Stomach (tissue), 9 donors: Measurements from ENCODE around the gene ARPC3. TPM values are rescaled to one million over a fixed set of nuclear protein-coding genes. Genes with fewer than 3 reads are reported as not detected.
A peak's percentile ranks its signal among the peaks of the same experiment; 100 is the strongest.
"Not testable (repeated sequence)": the region's sequence is repeated elsewhere in the genome, so short reads cannot be mapped to it uniquely, and the experiment has no call there.

Source experiments
- DNase-seq, 2 donors: peaks; one replicate each; pipeline versions ENCODE4 v3.0.0 to v3.0.0-alpha.2; 2013 to 2019
- H3K27ac ChIP-seq, 5 donors: fragments of 200-600 bp in 4 of 5; sonication (generic) in 4 of 5; one replicate each; pipeline ENCODE4 v1.5.1; 2013 to 2019; ENCODE audit warnings: mild to moderate bottlenecking in 1 of 5, moderate library complexity in 1 of 5
- H3K27me3 ChIP-seq, 3 donors: fragments of 200-600 bp; sonication (generic); one replicate each; pipeline ENCODE4 v1.5.1; 2017 to 2019; ENCODE audit warnings: mixed run types in 1 of 3
- H3K36me3 ChIP-seq, 4 donors: fragments of 200-600 bp; sonication (generic); 1 replicate in 3 of 4; 2 replicates in 1 of 4; pipeline ENCODE4 v1.5.1; 2016 to 2019
- H3K4me1 ChIP-seq, 4 donors: fragments of 200-600 bp; sonication (generic); one replicate each; pipeline ENCODE4 v1.5.1; 2016 to 2019
- H3K4me3 ChIP-seq, 4 donors: fragments of 200-600 bp; sonication (generic) in 3 of 4; one replicate each; pipeline ENCODE4 v1.5.1; 2016 to 2019; ENCODE audit warnings: mild to moderate bottlenecking in 1 of 4
- H3K9me3 ChIP-seq, 4 donors: fragments of 200-600 bp; sonication (generic); one replicate each; pipeline ENCODE4 v1.5.1; 2016 to 2019
- CTCF ChIP-seq, 7 experiments: fragments of 450-650 bp in 4 of 7; fragments of 200-600 bp in 3 of 7; sonication (generic) in 3 of 7; IDR thresholded peaks; one replicate each; pipeline ENCODE4 v1.5.1; 2016 to 2019; ENCODE audit warnings: antibody characterized with exemption in 7 of 7, control low read depth in 2 of 7, mild to moderate bottlenecking in 1 of 7
- EP300 ChIP-seq: sonication (generic); formaldehyde crosslinking; IDR thresholded peaks from one replicate; pipeline ENCODE4 v1.6.1; 2017; ENCODE audit warnings: antibody characterized with exemption
- POLR2A ChIP-seq, 4 donors: fragments of 450-650 bp; IDR thresholded peaks; one replicate each; pipeline ENCODE4 v1.6.1; 2016; ENCODE audit warnings: antibody characterized with exemption in 4 of 4, control low read depth in 2 of 4, mild to moderate bottlenecking in 1 of 4, moderate library complexity in 1 of 4
- POLR2AphosphoS5 ChIP-seq, 3 donors: sonication (generic); formaldehyde crosslinking; IDR thresholded peaks; one replicate each; pipeline ENCODE4 v1.6.1; 2016; ENCODE audit warnings: antibody characterized with exemption in 3 of 3
- WGBS, 5 donors: extraction: QIAGEN DNeasy Blood & Tissue Kit in 3 of 5; methylation state at CpG; one replicate each; pipeline versions ENCODE4 v1.1.5 to v1.1.7; 2013 to 2018; 5-methylcytosine and 5-hydroxymethylcytosine counted together
- intact Hi-C: fragments of 100-400 bp; cut with DNase I; formaldehyde crosslinking; loops from one replicate; pipeline ENCODE4 v1.15.1; 2023; ENCODE audit warnings: low total_unique reads
- polyA plus RNA-seq, 3 donors: library from polyadenylated mRNA; stranded (reverse); fragments of 200-250 nt; gene quantifications; one replicate each; pipeline ENCODE4 v1.2.3, GENCODE V29; 2013
- total RNA-seq, 5 donors: library from RNA; depleted of rRNA; stranded (reverse); fragments of >200 nt; gene quantifications; one replicate each; pipeline versions ENCODE4 v1.1.0 to v1.2.3, GENCODE V29; 2014 to 2016
- donor health status: healthy with polysubstance abuse.
- donor health status: Bipolar disorder and iron deficiency.
- donor health status: healthy.

ARPC3 gene
- total and polyA plus RNA-seq, 8 donors, result 44.0 to 561 (median 185) TPM

- TF ChIP-seq CTCF (IDR thresholded peaks at IDR 0.05), result no peak
- TF ChIP-seq POLR2A (IDR thresholded peaks at IDR 0.05), result no peak
- TF ChIP-seq EP300, result no peak
- TF ChIP-seq POLR2AphosphoS5 (IDR thresholded peaks at IDR 0.05), result no peak
- Histone ChIP-seq H3K27ac (peak overlapping the region in 1 of 5 donors; percentile 39), H3K36me3 (no peaks in the 10 kb centered on the region), H3K4me1 (no peaks in the 10 kb centered on the region), H3K27me3 (no peaks in the 10 kb centered on the region), H3K4me3 (no peak overlapping the region), H3K9me3 (no peaks in the 10 kb centered on the region)
- no peak for DNase-seq
- intact Hi-C loops, result no loop called here
- 66 to 71% (median 68%) methylated on average over 4 of the region's 4 CpGs for WGBS, 5 donors
These were observed 28.4 kb downstream of the ARPC3 start for GRCh38 chr12:110421701-110422100.

GRCh38 chr12:110421159-110421661 lies 28.9 kb downstream of the ARPC3 start:
- DNase-seq, result no peak
- H3K4me3 ChIP-seq, result no peak overlapping the region
- WGBS, 5 donors, result 49 to 84% (median 54%) methylated on average over 3 of the region's 3 CpGs
- TF ChIP-seq POLR2A (IDR thresholded peaks at IDR 0.05), result no peak
- H3K27me3 ChIP-seq, result no peaks in the 10 kb centered on the region
- no peak overlapping the region for H3K27ac ChIP-seq
- no peaks in the 10 kb centered on the region for H3K36me3 ChIP-seq
- H3K9me3 ChIP-seq, result no peaks in the 10 kb centered on the region
- no peaks in the 10 kb centered on the region for H3K4me1 ChIP-seq
- intact Hi-C loops, result no loop called here

GRCh38 chr12:110420644-110421043 lies 29.5 kb downstream of the ARPC3 start:
- intact Hi-C loops, result not testable (repeated sequence)
- WGBS, 5 donors, result 88 to 100% (median 92%) methylated on average over 1 of the region's 1 CpG

GRCh38 chr12:110417113-110417512 lies 33.0 kb downstream of the ARPC3 start:
- not testable (repeated sequence) for H3K4me1 ChIP-seq

More at GRCh38 chr12:110420644-110421043, 29.5 kb downstream of the ARPC3 start:
- H3K27me3 ChIP-seq, H3K4me1 ChIP-seq, DNase-seq, H3K36me3 ChIP-seq, H3K4me3 ChIP-seq, H3K9me3 ChIP-seq, H3K27ac ChIP-seq: not testable (repeated sequence)

GRCh38 chr12:110410086-110410485 lies 40.1 kb downstream of the ARPC3 start:
- 86 to 92% (median 88%) methylated on average over 6 of the region's 6 CpGs for WGBS, 5 donors
- H3K27me3 ChIP-seq, H3K36me3 ChIP-seq, intact Hi-C loops, H3K4me1 ChIP-seq, DNase-seq, H3K27ac ChIP-seq, H3K4me3 ChIP-seq, H3K9me3 ChIP-seq: not testable (repeated sequence)

More at GRCh38 chr12:110417113-110417512, 33.0 kb downstream of the ARPC3 start:
- H3K27ac ChIP-seq, H3K27me3 ChIP-seq, H3K36me3 ChIP-seq, DNase-seq, H3K4me3 ChIP-seq, H3K9me3 ChIP-seq, intact Hi-C loops: not testable (repeated sequence)
- 82 to 89% (median 86%) methylated on average over 3 of the region's 3 CpGs for WGBS, 5 donors

GRCh38 chr12:110405126-110405662 lies 44.9 kb downstream of the ARPC3 start:
- H3K27ac ChIP-seq, intact Hi-C loops, DNase-seq, H3K4me3 ChIP-seq, H3K9me3 ChIP-seq, H3K27me3 ChIP-seq: not testable (repeated sequence)
- Histone ChIP-seq H3K4me1 (peaks cover 9 to 33% (median 21%) of the 10 kb centered on the region in 4 donors), H3K36me3 (peaks cover 4 to 14% (median 14%) of the 10 kb centered on the region in 4 donors)
- 90 to 96% (median 91%) methylated on average over 16 of the region's 16 CpGs for WGBS, 5 donors

GRCh38 chr12:110403976-110404682 lies 46.0 kb downstream of the ARPC3 start:
- no peaks in the 10 kb centered on the region for H3K9me3 ChIP-seq
- 19 to 23% (median 21%) methylated on average over 21 of the region's 21 CpGs for WGBS, 5 donors
- H3K4me1 ChIP-seq, result peaks cover 9 to 41% (median 23%) of the 10 kb centered on the region in 4 donors
- H3K27me3 ChIP-seq, result no peaks in the 10 kb centered on the region
- DNase-seq, result peak; percentile 82 to 91
- H3K36me3 ChIP-seq, result peaks cover 4 to 24% (median 17%) of the 10 kb centered on the region in 4 donors
- peak overlapping the region; percentile 83 to 100 (median 95) for H3K4me3 ChIP-seq
- intact Hi-C loops, result no loop called here
- H3K27ac ChIP-seq, result peak overlapping the region; percentile 90 to 95 (median 92)
- TF ChIP-seq POLR2A (IDR thresholded peaks at IDR 0.05), result no peak
- TF ChIP-seq EP300, result no peak
- TF ChIP-seq CTCF (IDR thresholded peaks at IDR 0.05), result no peak
- TF ChIP-seq POLR2AphosphoS5 (IDR thresholded peaks at IDR 0.05), result peak in 1 of 3 donors; percentile 5
